Measurements from ENCODE around the gene MYL10.

The MYL10 gene

GRCh38 chr7:101564778-101565211, 64.3 kb downstream of the MYL10 start:
- DNase-seq, result peak in 1 of 2 donors; percentile 8

DNA sequence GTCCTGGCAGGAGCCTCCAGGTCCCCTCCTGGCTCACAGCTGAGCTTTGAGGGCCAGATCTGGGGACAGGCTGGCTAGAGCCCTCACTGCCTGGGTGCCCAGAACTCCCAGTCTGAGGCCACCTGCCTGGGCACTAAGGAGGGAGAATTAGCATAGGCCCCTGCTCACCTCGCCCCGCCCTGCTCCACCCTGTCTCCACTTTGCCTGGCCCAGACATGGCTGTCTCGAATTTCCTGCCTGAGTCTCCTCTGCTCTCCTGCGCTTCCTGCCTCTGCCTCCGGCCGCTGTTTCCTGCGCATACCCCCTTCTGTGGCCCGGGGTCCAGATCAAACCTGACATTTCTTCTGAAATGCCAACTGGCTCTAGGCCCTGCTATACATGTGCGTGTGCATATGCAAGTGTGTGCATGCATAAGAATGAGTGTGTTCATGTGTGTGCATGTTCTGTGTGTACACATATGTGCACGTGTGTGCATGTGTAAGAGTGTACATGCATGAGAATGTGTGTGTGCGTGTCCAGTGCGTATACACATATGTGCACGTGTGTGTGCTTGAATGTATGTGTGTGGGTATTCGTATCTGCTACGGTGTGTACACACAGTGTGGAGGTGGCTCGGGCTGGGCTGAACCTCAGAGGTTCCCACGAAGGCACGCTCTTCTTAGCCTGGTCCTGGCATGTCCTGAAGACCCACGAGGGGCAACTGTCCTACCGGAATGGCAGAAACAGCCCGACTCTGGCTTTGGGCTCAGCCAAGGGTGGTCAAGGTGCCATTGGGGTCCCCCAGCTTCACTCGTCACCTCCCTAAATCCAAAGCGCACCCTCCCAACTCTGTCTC, 64.9 kb downstream of the MYL10 start:
- no peak for DNase-seq
